Mesenchymal stem cell (in vitro differentiated cells and primary cell): ENCODE results near the gene HIPK2.

ENCODE experiments used
- DNase-seq: peaks from one replicate; pipeline ENCODE4 v3.0.0-alpha.2; 2013
- H2AFZ ChIP-seq: one replicate; pipeline ENCODE4 v1.6.1; 2013; ENCODE audit warnings: low read depth, mild to moderate bottlenecking, control low read depth, inconsistent platforms, low read length, moderate library complexity
- H2AK5ac ChIP-seq: 2 replicates; pipeline ENCODE4 v1.6.1; 2013; ENCODE audit warnings: low read length, moderate library complexity, mild to moderate bottlenecking, inconsistent platforms; ENCODE audit not compliant: severe bottlenecking
- H2BK120ac ChIP-seq: one replicate; pipeline ENCODE4 v1.6.1; 2013; ENCODE audit warnings: low read depth, mild to moderate bottlenecking, inconsistent platforms, low read length, moderate library complexity
- H2BK12ac ChIP-seq, 2 experiments: one replicate each; pipeline ENCODE4 v1.6.1; 2013; ENCODE audit warnings: inconsistent platforms in 2 of 2, low read length in 2 of 2, mild to moderate bottlenecking in 2 of 2, moderate library complexity in 2 of 2, control low read depth in 1 of 2
- H2BK15ac ChIP-seq: one replicate; pipeline ENCODE4 v1.6.1; 2013; ENCODE audit warnings: mild to moderate bottlenecking, low read depth, inconsistent platforms; ENCODE audit not compliant: poor library complexity, severe bottlenecking
- H2BK5ac ChIP-seq: 2 replicates; pipeline ENCODE4 v1.6.1; 2013; ENCODE audit warnings: low read depth, mild to moderate bottlenecking, low read length, control low read depth, inconsistent platforms; ENCODE audit not compliant: poor library complexity, severe bottlenecking
- H3K14ac ChIP-seq, 2 experiments: one replicate each; pipeline ENCODE4 v1.6.1; 2013; ENCODE audit warnings: inconsistent platforms in 2 of 2, low read length in 2 of 2, control low read depth in 1 of 2, mild to moderate bottlenecking in 1 of 2, moderate library complexity in 1 of 2
- H3K18ac ChIP-seq, 2 experiments: one replicate each; pipeline ENCODE4 v1.6.1; 2013; ENCODE audit warnings: inconsistent platforms in 2 of 2, low read length in 2 of 2, control low read depth in 1 of 2, low read depth in 1 of 2, mild to moderate bottlenecking in 1 of 2
- H3K23ac ChIP-seq, 2 experiments: one replicate each; pipeline ENCODE4 v1.6.1; 2013; ENCODE audit warnings: inconsistent platforms in 2 of 2, low read length in 2 of 2, mild to moderate bottlenecking in 2 of 2, moderate library complexity in 2 of 2, control low read depth in 1 of 2
- H3K27ac ChIP-seq: 2 replicates; pipeline ENCODE4 v1.5.1; 2013; ENCODE audit warnings: mild to moderate bottlenecking, moderate library complexity, low read length, control low read depth, inconsistent platforms; ENCODE audit not compliant: poor library complexity, severe bottlenecking
- H3K27me3 ChIP-seq, 2 experiments: 2 replicates each; pipeline versions ENCODE4 v1.6.1 to v1.7.0; 2013; ENCODE audit warnings: low read length in 2 of 2, mild to moderate bottlenecking in 2 of 2, moderate library complexity in 2 of 2, control low read depth in 1 of 2, inconsistent platforms in 1 of 2; ENCODE audit not compliant: control insufficient read depth in 1 of 2, insufficient read depth in 1 of 2
- H3K36me3 ChIP-seq, 2 experiments: 2 replicates each; pipeline versions ENCODE4 v1.6.1 to v1.7.0; 2013; ENCODE audit warnings: low read length in 2 of 2, control low read depth in 1 of 2, inconsistent platforms in 1 of 2, low read depth in 1 of 2, mild to moderate bottlenecking in 1 of 2; ENCODE audit not compliant: insufficient read depth in 2 of 2, control insufficient read depth in 1 of 2
- H3K4ac ChIP-seq, 2 experiments: one replicate each; pipeline ENCODE4 v1.6.1; 2013; ENCODE audit warnings: inconsistent platforms in 2 of 2, low read length in 2 of 2, mild to moderate bottlenecking in 2 of 2, moderate library complexity in 2 of 2, control low read depth in 1 of 2, low read depth in 1 of 2
- H3K4me1 ChIP-seq: 2 replicates; pipeline ENCODE4 v1.6.1; 2013; ENCODE audit warnings: low read depth, low read length, control low read depth; ENCODE audit not compliant: control insufficient read depth, insufficient read depth
- H3K4me2 ChIP-seq: 2 replicates; pipeline ENCODE4 v1.6.1; 2013; ENCODE audit warnings: low read length, mild to moderate bottlenecking, inconsistent platforms; ENCODE audit not compliant: poor library complexity, severe bottlenecking
- H3K4me3 ChIP-seq, 2 experiments: 2 replicates each; pipeline versions ENCODE4 v1.5.1 to v1.7.0; 2013; ENCODE audit warnings: low read length in 2 of 2, mild to moderate bottlenecking in 2 of 2, control low read depth in 1 of 2, low read depth in 1 of 2; ENCODE audit not compliant: insufficient read depth in 1 of 2
- H3K79me1 ChIP-seq: replicated peaks from 2 replicates; pipeline ENCODE4 v1.6.1; 2013; ENCODE audit warnings: mild to moderate bottlenecking, control low read depth, low read length, inconsistent platforms; ENCODE audit not compliant: poor library complexity, severe bottlenecking
- H3K9ac ChIP-seq: 2 replicates; pipeline ENCODE4 v1.7.0; 2013; ENCODE audit warnings: mild to moderate bottlenecking, low read length, moderate library complexity
- H3K9me3 ChIP-seq: 2 replicates; pipeline ENCODE4 v1.7.0; 2013; ENCODE audit warnings: mild to moderate bottlenecking, low read length; ENCODE audit not compliant: control insufficient read depth
- H4K8ac ChIP-seq: one replicate; pipeline ENCODE4 v1.6.1; 2013; ENCODE audit warnings: inconsistent platforms, mild to moderate bottlenecking, low read length, moderate library complexity
- H4K91ac ChIP-seq: one replicate; pipeline ENCODE4 v1.6.1; 2013; ENCODE audit warnings: mild to moderate bottlenecking, low read length, inconsistent platforms
- WGBS: methylation state at CpG from one replicate; pipeline ENCODE4 v1.1.7; 2013; ENCODE audit warnings: mixed read lengths; 5-methylcytosine and 5-hydroxymethylcytosine counted together

The HIPK2 gene

GRCh38 chr7:139585042-139585441 lies 192.8 kb downstream of the HIPK2 start:
- no peak for DNase-seq
- Histone ChIP-seq H3K9ac (no peak overlapping the region), H3K4me1 (peaks cover 4% of the 10 kb centered on the region), H3K4me2 (no peak overlapping the region), H3K79me1 (peaks cover 49% of the 10 kb centered on the region), H2AFZ (no peak overlapping the region), H3K27me3 (no peaks in the 10 kb centered on the region), H3K27ac (no peak overlapping the region), H3K36me3 (peaks cover 79 to 87% of the 10 kb centered on the region in 2 experiments), H4K91ac (no peak overlapping the region), H4K8ac (no peak overlapping the region), H3K9me3 (no peaks in the 10 kb centered on the region), H2BK12ac (no peak overlapping the region), H3K4ac (no peak overlapping the region), H3K14ac (no peak overlapping the region), H2BK15ac (no peak overlapping the region), H2BK5ac (no peak overlapping the region), H3K23ac (no peak overlapping the region), H2BK120ac (no peak overlapping the region), H3K18ac (no peak overlapping the region), H3K4me3 (no peak overlapping the region), H2AK5ac (no peak overlapping the region)
- WGBS, result 77% methylated on average over 5 of the region's 5 CpGs

DNA sequence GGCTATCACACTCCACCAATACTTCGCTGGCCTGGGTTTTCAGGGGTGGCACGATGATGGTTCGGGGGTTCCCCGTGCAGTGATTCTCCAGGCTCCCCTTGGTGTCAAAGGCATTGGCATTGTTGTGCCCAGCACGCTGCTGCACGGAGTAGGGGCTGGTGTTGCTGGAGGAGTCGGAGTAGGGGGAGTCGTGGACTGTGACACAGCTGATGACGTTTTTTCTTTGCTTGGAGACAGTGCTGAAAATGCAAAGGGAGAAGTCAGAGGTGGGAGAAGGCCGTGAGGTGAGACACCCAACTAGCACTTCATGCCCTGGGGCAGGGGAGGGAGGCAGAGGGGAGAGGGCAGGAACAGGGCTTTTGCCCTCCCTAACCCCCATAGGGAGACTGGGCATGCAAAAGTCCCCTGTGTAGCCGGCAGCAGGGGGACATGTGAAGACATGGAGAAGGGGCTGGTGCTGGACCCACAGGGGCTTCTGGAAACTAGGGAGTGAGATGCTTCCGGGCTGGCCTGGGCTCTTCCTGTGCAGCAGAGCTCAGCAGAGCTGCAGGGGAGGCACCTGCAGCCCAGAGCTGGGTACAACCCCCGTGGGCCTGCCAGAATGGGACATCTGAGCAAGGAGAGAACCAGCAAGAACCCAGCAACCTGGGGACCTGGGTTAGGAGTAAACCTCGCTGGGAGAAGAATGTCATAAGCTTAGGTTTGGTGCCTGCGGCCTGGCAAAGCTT lies 193.8 kb downstream of the HIPK2 start:
- no peak overlapping the region for H2BK5ac ChIP-seq
- H4K8ac ChIP-seq, result no peak overlapping the region
- H2AFZ ChIP-seq, result no peak overlapping the region
- H3K4me2 ChIP-seq, result no peak overlapping the region
- H3K14ac ChIP-seq, result no peak overlapping the region
- no peak for DNase-seq
- H3K4me1 ChIP-seq, result peaks cover 4% of the 10 kb centered on the region
- H2BK120ac ChIP-seq, result no peak overlapping the region
- no peak overlapping the region for H2BK12ac ChIP-seq
- H3K27ac ChIP-seq, result no peak overlapping the region
- H3K9ac ChIP-seq, result no peak overlapping the region
- H4K91ac ChIP-seq, result no peak overlapping the region
- H2BK15ac ChIP-seq, result no peak overlapping the region
- no peaks in the 10 kb centered on the region for H3K9me3 ChIP-seq
- no peak overlapping the region for H3K18ac ChIP-seq
- H3K79me1 ChIP-seq, result peaks cover 56% of the 10 kb centered on the region
- no peak overlapping the region for H2AK5ac ChIP-seq
- H3K23ac ChIP-seq, result peak overlapping the region in 1 of 2 experiments; percentile 54
- H3K27me3 ChIP-seq, result no peaks in the 10 kb centered on the region
- no peak overlapping the region for H3K4ac ChIP-seq
- H3K4me3 ChIP-seq, result no peak overlapping the region
- 97% methylated on average over 15 of the region's 15 CpGs for WGBS
- H3K36me3 ChIP-seq, result peaks cover 84 to 86% of the 10 kb centered on the region in 2 experiments

DNA sequence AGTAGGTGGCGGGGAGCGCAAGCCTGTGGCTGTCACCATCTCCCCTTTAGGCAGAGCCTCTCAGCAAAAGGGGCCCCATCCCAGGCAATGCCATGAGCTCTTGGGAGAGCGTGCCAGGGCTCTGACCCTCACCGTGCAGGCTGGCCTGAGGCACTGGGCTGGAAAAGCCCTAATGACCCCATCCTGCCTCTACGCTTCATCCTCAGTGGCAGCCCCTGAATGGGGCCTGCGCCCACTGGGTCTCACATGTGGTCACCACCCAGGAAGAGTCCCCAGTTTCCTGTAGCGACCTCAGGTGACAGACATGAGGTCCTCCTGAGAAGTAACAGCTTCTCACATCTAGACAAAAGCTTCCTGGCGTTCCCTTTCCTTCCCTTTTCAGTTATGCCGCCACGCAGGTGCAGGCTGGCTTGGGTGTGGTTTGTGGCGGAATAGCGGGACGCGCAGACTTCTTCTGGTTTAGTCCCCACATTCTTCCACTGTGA lies 195.1 kb downstream of the HIPK2 start:
- Histone ChIP-seq H3K9me3 (no peaks in the 10 kb centered on the region), H2BK15ac (no peak overlapping the region), H3K27ac (no peak overlapping the region)

DNA sequence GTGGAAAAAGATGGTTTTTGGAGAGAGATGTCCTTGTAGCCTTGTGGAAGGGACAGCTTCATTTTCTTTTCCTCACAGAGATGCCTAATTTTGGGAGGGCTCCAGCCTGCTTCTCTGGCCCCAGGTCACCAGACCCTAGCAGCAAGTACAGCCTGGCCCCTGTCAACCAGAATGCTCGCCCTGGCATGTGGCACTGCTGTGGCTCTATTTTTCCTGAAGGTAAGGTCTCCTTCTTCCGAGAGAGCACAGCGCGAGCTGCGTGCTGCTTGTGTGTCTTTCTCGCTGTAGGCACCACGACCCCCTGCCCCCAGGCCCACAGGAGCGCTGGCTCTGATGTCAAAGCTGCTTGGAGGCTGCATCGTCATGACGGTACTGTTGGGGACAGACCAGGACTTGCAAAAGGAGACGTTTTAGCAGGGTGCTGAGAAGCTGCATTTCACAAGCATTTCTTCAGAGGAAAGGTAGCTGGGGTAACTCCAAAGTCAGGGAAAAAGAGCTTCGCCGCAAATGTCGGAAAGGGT lies 195.6 kb downstream of the HIPK2 start:
- 96% methylated on average over 14 of the region's 14 CpGs for WGBS
- peaks cover 56% of the 10 kb centered on the region for H3K79me1 ChIP-seq
- no peak overlapping the region for H4K91ac ChIP-seq
- no peak overlapping the region for H3K27ac ChIP-seq
- no peak overlapping the region for H4K8ac ChIP-seq
- no peak overlapping the region for H2BK120ac ChIP-seq
- H3K4me3 ChIP-seq, result no peak overlapping the region
- no peak overlapping the region for H3K18ac ChIP-seq
- no peak for DNase-seq
- no peak overlapping the region for H2BK12ac ChIP-seq
- H2BK5ac ChIP-seq, result no peak overlapping the region
- H3K27me3 ChIP-seq, result no peaks in the 10 kb centered on the region
- H2BK15ac ChIP-seq, result no peak overlapping the region
- peaks cover 1% of the 10 kb centered on the region for H3K4me1 ChIP-seq
- peaks cover 79 to 93% of the 10 kb centered on the region in 2 experiments for H3K36me3 ChIP-seq
- no peak overlapping the region for H3K23ac ChIP-seq
- no peak overlapping the region for H3K4me2 ChIP-seq
- no peaks in the 10 kb centered on the region for H3K9me3 ChIP-seq
- no peak overlapping the region for H2AFZ ChIP-seq
- no peak overlapping the region for H3K14ac ChIP-seq
- H3K9ac ChIP-seq, result no peak overlapping the region
- H2AK5ac ChIP-seq, result no peak overlapping the region
- H3K4ac ChIP-seq, result no peak overlapping the region

More for the DNA sequence above, 195.1 kb downstream of the HIPK2 start:
- Histone ChIP-seq H3K4ac (no peak overlapping the region), H3K4me3 (peak overlapping the region in 1 of 2 experiments; percentile 1), H4K91ac (no peak overlapping the region), H3K36me3 (peaks cover 81 to 92% of the 10 kb centered on the region in 2 experiments), H3K18ac (no peak overlapping the region), H3K9ac (no peak overlapping the region), H3K14ac (no peak overlapping the region), H2BK12ac (no peak overlapping the region), H2AFZ (no peak overlapping the region), H3K4me2 (no peak overlapping the region), H3K23ac (no peak overlapping the region), H4K8ac (no peak overlapping the region), H2BK5ac (no peak overlapping the region), H3K4me1 (peaks cover 1% of the 10 kb centered on the region), H3K79me1 (peaks cover 54% of the 10 kb centered on the region), H3K27me3 (no peaks in the 10 kb centered on the region), H2BK120ac (no peak overlapping the region), H2AK5ac (no peak overlapping the region)
- no peak for DNase-seq
- 98% methylated on average over 14 of the region's 14 CpGs for WGBS
